Measurements from ENCODE around the gene SORCS2.

- no peak for TF ChIP-seq POLR2A (IDR thresholded peaks at IDR 0.05; ENCODE audit: low read length)
- TF ChIP-seq GATA1 (IDR thresholded peaks at IDR 0.05; ENCODE audit: low read depth, low read length): no peak
Observed at GRCh38 chr4:7524843-7525242, 332.5 kb downstream of the SORCS2 start.
